Stimulated activated CD4-positive, alpha-beta T cell treated with anti-CD3 and anti-CD28 coated beads, Interleukin-1b, Interleukin-23, amount 100 ng/mL, for 4 hours (primary cell): ENCODE measurements around the gene DLGAP1.
"Not testable (repeated sequence)": the region's sequence is repeated elsewhere in the genome, so short reads cannot be mapped to it uniquely, and the experiment has no call there.

Source experiments
- DNase-seq, 2 donors: peaks; one replicate each; pipeline ENCODE4 v3.0.0-alpha.2; 2020; ENCODE audit warnings: low read depth in 2 of 2

Gene DLGAP1

GRCh38 chr18:4385876-4386275 lies 69.2 kb downstream of the DLGAP1 start:
- no peak for DNase-seq

- DNase-seq = no peak
Measured at GRCh38 chr18:4384932-4385331, 70.2 kb downstream of the DLGAP1 start.

GRCh38 chr18:4374564-4374963 lies 80.5 kb downstream of the DLGAP1 start:
- DNase-seq = no peak

GRCh38 chr18:4369705-4370104 lies 85.4 kb downstream of the DLGAP1 start:
- no peak for DNase-seq

- no peak for DNase-seq
Measured at GRCh38 chr18:4360221-4360715, 94.8 kb downstream of the DLGAP1 start.

- DNase-seq = no peak
Measured at GRCh38 chr18:4358618-4359017, 96.5 kb downstream of the DLGAP1 start.

GRCh38 chr18:4357579-4357978 lies 97.5 kb downstream of the DLGAP1 start:
- DNase-seq = no peak

- DNase-seq = no peak
Measured at GRCh38 chr18:4356929-4357328, 98.2 kb downstream of the DLGAP1 start.

GRCh38 chr18:4353853-4354418 lies 101.2 kb downstream of the DLGAP1 start:
- DNase-seq = no peak

GRCh38 chr18:4352746-4353551 lies 102.2 kb downstream of the DLGAP1 start:
- no peak for DNase-seq

GRCh38 chr18:4351005-4351404 lies 104.1 kb downstream of the DLGAP1 start:
- no peak for DNase-seq

- DNase-seq = no peak
Measured at GRCh38 chr18:4335386-4335785, 119.7 kb downstream of the DLGAP1 start.

- no peak for DNase-seq
Measured at GRCh38 chr18:4333043-4333442, 122.1 kb downstream of the DLGAP1 start.

- no peak for DNase-seq
Measured at GRCh38 chr18:4319738-4320677, 135.1 kb downstream of the DLGAP1 start.

GRCh38 chr18:4318311-4318710 lies 136.8 kb downstream of the DLGAP1 start:
- no peak for DNase-seq

GRCh38 chr18:4311945-4312344 lies 143.2 kb downstream of the DLGAP1 start:
- not testable (repeated sequence) for DNase-seq

- DNase-seq = no peak
Measured at GRCh38 chr18:4311136-4311535, 144.0 kb downstream of the DLGAP1 start.

GRCh38 chr18:4309227-4309626 lies 145.9 kb downstream of the DLGAP1 start:
- DNase-seq = no peak

GRCh38 chr18:4308576-4308975 lies 146.5 kb downstream of the DLGAP1 start:
- DNase-seq = no peak

- no peak for DNase-seq
Measured at GRCh38 chr18:4299395-4299794, 155.7 kb downstream of the DLGAP1 start.

GRCh38 chr18:4293337-4293736 lies 161.8 kb downstream of the DLGAP1 start:
- DNase-seq = no peak

- no peak for DNase-seq
Measured at GRCh38 chr18:4292696-4293095, 162.4 kb downstream of the DLGAP1 start.
